CD14-positive monocyte (primary cell): ENCODE data around the gene HSD17B14. TPM values are rescaled to one million over a fixed set of nuclear protein-coding genes. Genes with fewer than 3 reads are reported as not detected.
"Not testable (repeated sequence)": the region's sequence is repeated elsewhere in the genome, so short reads cannot be mapped to it uniquely, and the experiment has no call there.

Experiments used
- DNase-seq, 3 donors: peaks; one replicate each; pipeline ENCODE4 v3.0.0-alpha.2; 2011 to 2022
- H2AFZ ChIP-seq: 2 replicates; pipeline ENCODE4 v1.6.0; 2012; ENCODE audit warnings: mild to moderate bottlenecking, low read depth, low read length, inconsistent platforms; ENCODE audit not compliant: insufficient read depth, poor library complexity, severe bottlenecking
- H3K27ac ChIP-seq, 2 donors: 1 replicate in 1 of 2; 2 replicates in 1 of 2; pipeline ENCODE4 v1.5.1; 2012 to 2013; ENCODE audit warnings: low read length in 2 of 2, control low read depth in 1 of 2, inconsistent platforms in 1 of 2, low read depth in 1 of 2, mild to moderate bottlenecking in 1 of 2
- H3K27me3 ChIP-seq, 2 donors: one replicate each; pipeline versions ENCODE4 v1.6.0 to v1.6.1; 2011 to 2013; ENCODE audit warnings: low read length in 2 of 2; ENCODE audit not compliant: control insufficient read depth in 2 of 2, insufficient read depth in 2 of 2
- H3K36me3 ChIP-seq, 2 donors: replicated peaks in 1 of 2; 1 replicate in 1 of 2; 2 replicates in 1 of 2; pipeline versions ENCODE4 v1.5.1 to v1.6.1; 2012 to 2013; ENCODE audit warnings: low read length in 2 of 2, control low read depth in 1 of 2, inconsistent platforms in 1 of 2, mild to moderate bottlenecking in 1 of 2; ENCODE audit not compliant: insufficient read depth in 2 of 2, control insufficient read depth in 1 of 2
- H3K4me1 ChIP-seq, 2 donors: 1 replicate in 1 of 2; 2 replicates in 1 of 2; pipeline versions ENCODE4 v1.5.1 to v1.6.1; 2012 to 2013; ENCODE audit warnings: low read length in 2 of 2, control low read depth in 1 of 2, inconsistent platforms in 1 of 2, mild to moderate bottlenecking in 1 of 2, moderate library complexity in 1 of 2; ENCODE audit not compliant: insufficient read depth in 2 of 2, control insufficient read depth in 1 of 2
- H3K4me2 ChIP-seq: replicated peaks from 2 replicates; pipeline ENCODE3; 2012; ENCODE audit warnings: low read length, moderate library complexity, mild to moderate bottlenecking; ENCODE audit not compliant: poor library complexity, severe bottlenecking; ENCODE audit errors: extremely low read depth
- H3K4me3 ChIP-seq, 3 experiments: fragments of 200-600 bp in 1 of 3; sonication (generic) in 1 of 3; replicated peaks in 1 of 3; 1 replicate in 2 of 3; 2 replicates in 1 of 3; pipeline ENCODE4 v1.5.1; 2011 to 2013; ENCODE audit warnings: low read length in 3 of 3, mild to moderate bottlenecking in 3 of 3, control low read depth in 2 of 3, low read depth in 2 of 3, inconsistent platforms in 1 of 3, moderate library complexity in 1 of 3
- H3K79me2 ChIP-seq: 2 replicates; pipeline ENCODE4 v1.6.0; 2012; ENCODE audit warnings: mild to moderate bottlenecking, control low read depth, inconsistent platforms, low read length, moderate library complexity; ENCODE audit not compliant: insufficient read depth
- H3K9ac ChIP-seq: 2 replicates; pipeline ENCODE4 v1.6.0; 2017; ENCODE audit warnings: low read length, mild to moderate bottlenecking; ENCODE audit not compliant: insufficient read depth, poor library complexity, severe bottlenecking
- H3K9me3 ChIP-seq, 2 donors: replicated peaks in 1 of 2; 1 replicate in 1 of 2; 2 replicates in 1 of 2; pipeline versions ENCODE4 v1.5.1 to v1.6.1; 2012 to 2013; ENCODE audit warnings: low read length in 2 of 2, control low read depth in 1 of 2; ENCODE audit not compliant: control insufficient read depth in 1 of 2, insufficient read depth in 1 of 2
- H4K20me1 ChIP-seq: 2 replicates; pipeline ENCODE4 v1.6.0; 2012; ENCODE audit warnings: mild to moderate bottlenecking, low read length, control low read depth, moderate library complexity; ENCODE audit not compliant: insufficient read depth
- H3K27ac Mint-ChIP-seq, 7 donors: one replicate each; pipeline ENCODE4 v1.8.0; 2020; ENCODE audit warnings: mild to moderate bottlenecking in 7 of 7, mixed read lengths in 7 of 7, moderate library complexity in 6 of 7, inconsistent platforms in 2 of 7
- H3K27me3 Mint-ChIP-seq, 3 donors: one replicate each; pipeline ENCODE4 v1.8.0; 2021 to 2022; ENCODE audit warnings: low read depth in 3 of 3, mild to moderate bottlenecking in 3 of 3, mixed read lengths in 3 of 3, moderate library complexity in 3 of 3, inconsistent platforms in 1 of 3
- H3K36me3 Mint-ChIP-seq, 2 donors: one replicate each; pipeline ENCODE4 v1.8.0; 2020; ENCODE audit warnings: mixed read lengths in 2 of 2, inconsistent platforms in 1 of 2, mild to moderate bottlenecking in 1 of 2
- H3K4me1 Mint-ChIP-seq: one replicate; pipeline ENCODE4 v1.8.0; 2020; ENCODE audit warnings: mild to moderate bottlenecking, mixed read lengths
- H3K4me3 Mint-ChIP-seq, 2 donors: one replicate each; pipeline ENCODE4 v1.8.0; 2020; ENCODE audit warnings: mild to moderate bottlenecking in 2 of 2, mixed read lengths in 2 of 2, moderate library complexity in 1 of 2
- H3K9me3 Mint-ChIP-seq, 7 donors: one replicate each; pipeline ENCODE4 v1.8.0; 2020 to 2022; ENCODE audit warnings: mixed read lengths in 7 of 7, mild to moderate bottlenecking in 6 of 7, moderate library complexity in 6 of 7, inconsistent platforms in 2 of 7
- CTCF ChIP-seq: fragments of 200-600 bp; IDR thresholded peaks from one replicate; pipeline ENCODE4 v1.8.0; 2022; ENCODE audit warnings: antibody characterized with exemption, mild to moderate bottlenecking
- WGBS: methylation state at CpG from one replicate; pipeline ENCODE4 v1.1.5; 2013; ENCODE audit warnings: missing lambda C conversion rate; ENCODE audit not compliant: insufficient coverage; 5-methylcytosine and 5-hydroxymethylcytosine counted together
- intact Hi-C, 2 donors: fragments of 100-400 bp; cut with micrococcal nuclease; formaldehyde crosslinking; loops; one replicate each; pipeline versions ENCODE4 v1.15.0 to v1.15.1; 2023
- polyA plus RNA-seq, 3 donors: library from polyadenylated mRNA; depleted of rRNA in 1 of 3; unstranded in 2 of 3; stranded (reverse) in 1 of 3; fragments of 300-500 nt in 2 of 3; fragments of >200 nt in 1 of 3; fragmentation: Illumina TruSeq in 2 of 3; gene quantifications; 1 replicate in 2 of 3; 2 replicates in 1 of 3; pipeline ENCODE4 v1.2.3, GENCODE V29; 2012 to 2021

The HSD17B14 gene
- polyA plus RNA-seq, 3 donors, result not detected

- H3K27ac Mint-ChIP-seq, result no peak overlapping the region
- intact Hi-C loops, result no loop called here
- no peaks in the 10 kb centered on the region for H3K9me3 Mint-ChIP-seq
Measured at GRCh38 chr19:48852292-48852691, 16.0 kb upstream of the HSD17B14 start.

DNA sequence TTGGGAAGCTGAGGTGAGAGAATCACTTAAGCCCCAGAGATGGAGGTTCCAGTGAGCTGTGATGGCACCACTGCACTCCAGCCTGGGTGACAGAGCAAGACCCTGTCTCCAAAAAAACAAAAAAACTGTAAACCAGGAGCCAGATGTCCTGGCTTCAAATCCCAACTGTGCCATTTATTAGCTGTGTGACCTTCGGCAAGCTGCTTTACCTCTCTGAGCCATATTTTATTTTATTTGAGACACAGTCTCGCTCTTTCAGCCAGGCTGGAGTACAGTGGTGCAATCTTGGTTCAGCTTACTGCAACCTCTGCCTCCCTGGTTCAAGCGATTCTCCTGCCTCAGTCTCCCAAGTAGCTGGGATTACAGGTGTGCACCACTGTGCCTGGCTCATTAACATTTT is 10.4 kb upstream of the HSD17B14 start:
- H3K27ac ChIP-seq, H3K4me3 Mint-ChIP-seq, H3K4me2 ChIP-seq, H3K4me1 ChIP-seq, H3K27me3 Mint-ChIP-seq, H4K20me1 ChIP-seq, intact Hi-C loops, H3K9me3 Mint-ChIP-seq, H3K79me2 ChIP-seq, H3K36me3 ChIP-seq, H3K27ac Mint-ChIP-seq, H3K9ac ChIP-seq, H3K9me3 ChIP-seq, H3K36me3 Mint-ChIP-seq, H3K4me1 Mint-ChIP-seq, DNase-seq, H2AFZ ChIP-seq, H3K27me3 ChIP-seq, H3K4me3 ChIP-seq: not testable (repeated sequence)
- 83% methylated on average over 2 of the region's 3 CpGs for WGBS

More at GRCh38 chr19:48852292-48852691, 16.0 kb upstream of the HSD17B14 start:
- Histone ChIP-seq H3K4me3 (no peak overlapping the region), H3K9ac (no peak overlapping the region), H3K36me3 (no peaks in the 10 kb centered on the region), H3K4me1 (no peaks in the 10 kb centered on the region), H3K4me2 (no peak overlapping the region), H3K9me3 (no peaks in the 10 kb centered on the region), H3K27ac (no peak overlapping the region), H2AFZ (no peak overlapping the region), H3K27me3 (no peaks in the 10 kb centered on the region), H4K20me1 (no peaks in the 10 kb centered on the region), H3K79me2 (no peaks in the 10 kb centered on the region)
- Mint-ChIP-seq H3K27me3 (peaks cover 0 to 2% (median 2%) of the 10 kb centered on the region in 3 donors), H3K4me3 (no peak overlapping the region), H3K4me1 (no peaks in the 10 kb centered on the region), H3K36me3 (no peaks in the 10 kb centered on the region)
- TF ChIP-seq CTCF, result no peak
- WGBS, result 93% methylated on average over 2 of the region's 4 CpGs
- DNase-seq, result no peak
